Neural progenitor cell (in vitro differentiated cells): Measurements from ENCODE around the gene PARP14. TPM values are rescaled to one million over a fixed set of nuclear protein-coding genes. Genes with fewer than 3 reads are reported as not detected.

Experiments
- DNase-seq: peaks from one replicate; pipeline ENCODE4 v3.0.0-alpha.2; 2016; ENCODE audit warnings: low spot score
- H2AFZ ChIP-seq: fragments of 200-600 bp; sonication (generic); replicated peaks from 2 replicates; pipeline ENCODE4 v1.6.1; 2016; ENCODE audit warnings: antibody characterized with exemption
- H3F3A ChIP-seq: fragments of 200-600 bp; sonication (generic); 2 replicates; pipeline ENCODE4 v1.6.1; 2016; ENCODE audit warnings: antibody characterized with exemption, low read depth
- H3K27ac ChIP-seq: fragments of 200-600 bp; sonication (generic); 2 replicates; pipeline ENCODE4 v1.5.1; 2016; ENCODE audit warnings: mild to moderate bottlenecking
- H3K27me3 ChIP-seq: fragments of 200-600 bp; sonication (generic); 2 replicates; pipeline ENCODE4 v1.6.1; 2016; ENCODE audit warnings: mild to moderate bottlenecking, moderate library complexity
- H3K36me3 ChIP-seq: fragments of 200-600 bp; sonication (generic); 2 replicates; pipeline ENCODE4 v1.5.1; 2016
- H3K4me1 ChIP-seq: fragments of 200-600 bp; sonication (generic); 2 replicates; pipeline ENCODE4 v1.6.1; 2016; ENCODE audit warnings: mixed run types
- H3K4me2 ChIP-seq: fragments of 200-600 bp; sonication (generic); 2 replicates; pipeline ENCODE4 v1.6.1; 2016
- H3K4me3 ChIP-seq: fragments of 200-600 bp; sonication (generic); 2 replicates; pipeline ENCODE4 v1.5.1; 2016
- H3K79me2 ChIP-seq: fragments of 200-600 bp; sonication (generic); 2 replicates; pipeline ENCODE4 v1.6.1; 2016; ENCODE audit warnings: low read depth
- H3K9ac ChIP-seq: fragments of 200-600 bp; sonication (generic); 2 replicates; pipeline ENCODE4 v1.6.1; 2016
- H3K9me3 ChIP-seq: fragments of 200-600 bp; sonication (generic); 2 replicates; pipeline ENCODE4 v1.5.1; 2016; ENCODE audit warnings: low read depth
- H4K20me1 ChIP-seq: fragments of 200-600 bp; sonication (generic); 2 replicates; pipeline ENCODE4 v1.6.1; 2016; ENCODE audit warnings: low read depth
- H3K27ac Mint-ChIP-seq: 3 replicates; pipeline ENCODE4 v1.8.0; 2021; ENCODE audit warnings: mixed read lengths
- H3K27me3 Mint-ChIP-seq: 2 replicates; pipeline ENCODE4 v1.8.0; 2022; ENCODE audit warnings: low read depth, mild to moderate bottlenecking, inconsistent platforms, moderate library complexity, mixed read lengths; ENCODE audit not compliant: insufficient read depth
- H3K36me3 Mint-ChIP-seq: 3 replicates; pipeline ENCODE4 v1.8.0; 2021; ENCODE audit warnings: mixed read lengths
- H3K4me1 Mint-ChIP-seq: 3 replicates; pipeline ENCODE4 v1.8.0; 2021; ENCODE audit warnings: mixed read lengths
- H3K4me3 Mint-ChIP-seq: 3 replicates; pipeline ENCODE4 v1.8.0; 2021; ENCODE audit warnings: mild to moderate bottlenecking, moderate library complexity, mixed read lengths
- H3K9me3 Mint-ChIP-seq: 3 replicates; pipeline ENCODE4 v1.8.0; 2020; ENCODE audit warnings: mixed read lengths
- EZH2 ChIP-seq: fragments of 200-600 bp; sonication (generic); IDR thresholded peaks from 2 replicates; pipeline ENCODE4 v1.6.1; 2017; ENCODE audit warnings: antibody characterized with exemption, mild to moderate bottlenecking, moderate library complexity
- EZH2phosphoT487 ChIP-seq: fragments of 200-600 bp; sonication (generic); IDR thresholded peaks from 2 replicates; pipeline ENCODE4 v1.6.1; 2017; ENCODE audit warnings: antibody characterized with exemption
- total RNA-seq: library from RNA; depleted of rRNA; stranded (reverse); fragments of >200 nt; gene quantifications from 2 replicates; pipeline ENCODE4 v1.2.3, GENCODE V29; 2015; ENCODE audit warnings: low replicate concordance
- TF ChIP-seq, protein P1 (sequence below): fragments of 200-600 bp; sonication (generic); IDR thresholded peaks from 2 replicates; pipeline ENCODE4 v1.5.1; 2017; ENCODE audit warnings: antibody characterized with exemption, mild to moderate bottlenecking

Gene PARP14
- total RNA-seq, 1 donor from 2014 or later: 6.1 TPM

GRCh38 chr3:122671553-122671952, 9.1 kb upstream of the PARP14 start:
- no peaks in the 10 kb centered on the region for H3K36me3 Mint-ChIP-seq
- Histone ChIP-seq H3K79me2 (no peaks in the 10 kb centered on the region), H3K27me3 (no peaks in the 10 kb centered on the region), H4K20me1 (no peaks in the 10 kb centered on the region), H3K4me3 (no peak overlapping the region), H3K9ac (no peak overlapping the region), H3K27ac (no peak overlapping the region), H3K4me1 (no peaks in the 10 kb centered on the region), H2AFZ (no peak overlapping the region), H3K9me3 (no peaks in the 10 kb centered on the region), H3K36me3 (no peaks in the 10 kb centered on the region), H3K4me2 (no peak overlapping the region), H3F3A (no peaks in the 10 kb centered on the region)
- H3K27me3 Mint-ChIP-seq: peaks cover 6% of the 10 kb centered on the region
- DNase-seq: no peak
- no peaks in the 10 kb centered on the region for H3K4me1 Mint-ChIP-seq
- H3K9me3 Mint-ChIP-seq: no peaks in the 10 kb centered on the region
- no peak overlapping the region for H3K4me3 Mint-ChIP-seq
- no peak for TF ChIP-seq EZH2phosphoT487
- TF ChIP-seq, protein P1, sequence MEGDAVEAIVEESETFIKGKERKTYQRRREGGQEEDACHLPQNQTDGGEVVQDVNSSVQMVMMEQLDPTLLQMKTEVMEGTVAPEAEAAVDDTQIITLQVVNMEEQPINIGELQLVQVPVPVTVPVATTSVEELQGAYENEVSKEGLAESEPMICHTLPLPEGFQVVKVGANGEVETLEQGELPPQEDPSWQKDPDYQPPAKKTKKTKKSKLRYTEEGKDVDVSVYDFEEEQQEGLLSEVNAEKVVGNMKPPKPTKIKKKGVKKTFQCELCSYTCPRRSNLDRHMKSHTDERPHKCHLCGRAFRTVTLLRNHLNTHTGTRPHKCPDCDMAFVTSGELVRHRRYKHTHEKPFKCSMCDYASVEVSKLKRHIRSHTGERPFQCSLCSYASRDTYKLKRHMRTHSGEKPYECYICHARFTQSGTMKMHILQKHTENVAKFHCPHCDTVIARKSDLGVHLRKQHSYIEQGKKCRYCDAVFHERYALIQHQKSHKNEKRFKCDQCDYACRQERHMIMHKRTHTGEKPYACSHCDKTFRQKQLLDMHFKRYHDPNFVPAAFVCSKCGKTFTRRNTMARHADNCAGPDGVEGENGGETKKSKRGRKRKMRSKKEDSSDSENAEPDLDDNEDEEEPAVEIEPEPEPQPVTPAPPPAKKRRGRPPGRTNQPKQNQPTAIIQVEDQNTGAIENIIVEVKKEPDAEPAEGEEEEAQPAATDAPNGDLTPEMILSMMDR: no peak
- no peak for TF ChIP-seq EZH2
- no peak overlapping the region for H3K27ac Mint-ChIP-seq

DNA sequence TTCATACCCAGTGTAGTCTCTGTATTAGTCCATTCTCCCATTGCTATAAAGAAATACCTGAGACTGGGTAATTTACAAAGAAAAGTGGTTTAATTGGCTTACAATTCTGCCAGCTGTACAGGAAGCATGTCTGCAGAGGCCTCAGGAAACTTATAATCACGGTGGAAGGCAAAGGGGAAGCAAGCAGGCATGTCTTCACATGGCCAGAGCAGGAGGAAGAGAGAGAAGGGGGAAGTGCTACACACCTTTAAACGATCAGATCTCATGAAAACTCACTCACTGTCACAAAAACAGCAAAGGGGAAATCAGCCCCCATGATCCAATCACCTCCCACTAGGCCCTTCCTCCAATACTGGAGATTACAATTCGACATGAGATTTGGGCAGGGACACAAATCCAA, 6.3 kb upstream of the PARP14 start:
- no peak overlapping the region for H3K9ac ChIP-seq
- H3K36me3 ChIP-seq: no peaks in the 10 kb centered on the region
- H3K27ac Mint-ChIP-seq: no peak overlapping the region
- H3K4me1 ChIP-seq: no peaks in the 10 kb centered on the region
- peaks cover 5% of the 10 kb centered on the region for H3K4me1 Mint-ChIP-seq
- no peak for DNase-seq
- H3K27me3 ChIP-seq: peaks cover 2% of the 10 kb centered on the region
- H3K4me3 ChIP-seq: no peak overlapping the region
- H3K9me3 Mint-ChIP-seq: no peaks in the 10 kb centered on the region
- H3K27me3 Mint-ChIP-seq: peaks cover 1% of the 10 kb centered on the region
- TF ChIP-seq, protein P1: no peak
- no peaks in the 10 kb centered on the region for H3F3A ChIP-seq
- H3K9me3 ChIP-seq: no peaks in the 10 kb centered on the region
- no peak overlapping the region for H3K27ac ChIP-seq
- H3K79me2 ChIP-seq: no peaks in the 10 kb centered on the region
- H3K36me3 Mint-ChIP-seq: no peaks in the 10 kb centered on the region
- H3K4me3 Mint-ChIP-seq: no peak overlapping the region
- no peak overlapping the region for H2AFZ ChIP-seq
- H4K20me1 ChIP-seq: no peaks in the 10 kb centered on the region
- no peak overlapping the region for H3K4me2 ChIP-seq

DNA sequence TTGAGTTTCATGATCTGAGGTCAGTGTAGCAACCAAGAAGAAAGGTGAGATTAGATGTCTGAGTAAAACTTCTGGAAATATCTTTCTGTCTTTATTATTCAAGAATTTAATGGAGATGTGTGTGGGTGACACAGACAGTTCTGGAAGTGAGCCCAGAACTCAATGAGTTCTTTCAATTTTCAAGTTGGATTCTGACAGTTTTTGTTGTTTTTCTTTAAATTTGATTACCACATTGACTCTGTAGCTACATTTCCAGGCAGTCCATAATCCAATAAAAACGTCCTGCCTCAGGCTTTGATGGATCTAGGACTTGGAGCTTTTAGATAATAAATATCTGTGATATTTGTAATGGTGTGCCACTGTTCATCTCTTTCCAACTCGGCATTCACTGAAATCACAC, 3.9 kb upstream of the PARP14 start:
- Histone ChIP-seq H3K27ac (no peak overlapping the region), H3K4me1 (no peaks in the 10 kb centered on the region), H3K9ac (no peak overlapping the region), H3K27me3 (peaks cover 26% of the 10 kb centered on the region), H3F3A (peaks cover 11% of the 10 kb centered on the region), H3K9me3 (no peaks in the 10 kb centered on the region), H3K4me2 (no peak overlapping the region), H3K36me3 (no peaks in the 10 kb centered on the region), H3K4me3 (no peak overlapping the region), H4K20me1 (no peaks in the 10 kb centered on the region), H3K79me2 (no peaks in the 10 kb centered on the region), H2AFZ (no peak overlapping the region)
- no peak overlapping the region for H3K4me3 Mint-ChIP-seq
- no peak overlapping the region for H3K27ac Mint-ChIP-seq
- peaks cover 22% of the 10 kb centered on the region for H3K4me1 Mint-ChIP-seq
- TF ChIP-seq EZH2phosphoT487 (no peak), EZH2 (no peak)
- TF ChIP-seq, protein P1: no peak
- H3K9me3 Mint-ChIP-seq: peaks cover under 1% of the 10 kb centered on the region
- H3K27me3 Mint-ChIP-seq: peaks cover 12% of the 10 kb centered on the region
- DNase-seq: no peak
- no peaks in the 10 kb centered on the region for H3K36me3 Mint-ChIP-seq

GRCh38 chr3:122677216-122677615, 3.4 kb upstream of the PARP14 start:
- Histone ChIP-seq H3K9ac (no peak overlapping the region), H3F3A (peaks cover 11% of the 10 kb centered on the region)
- H3K36me3 Mint-ChIP-seq: no peaks in the 10 kb centered on the region

More at GRCh38 chr3:122677216-122677615, 3.4 kb upstream of the PARP14 start:
- H3K4me1 Mint-ChIP-seq: peaks cover 22% of the 10 kb centered on the region
- Histone ChIP-seq H3K36me3 (no peaks in the 10 kb centered on the region), H3K27ac (no peak overlapping the region), H3K27me3 (peaks cover 30% of the 10 kb centered on the region), H3K4me2 (no peak overlapping the region), H3K4me1 (no peaks in the 10 kb centered on the region), H3K4me3 (no peak overlapping the region), H3K9me3 (no peaks in the 10 kb centered on the region), H4K20me1 (no peaks in the 10 kb centered on the region), H3K79me2 (no peaks in the 10 kb centered on the region), H2AFZ (no peak overlapping the region)
- H3K4me3 Mint-ChIP-seq: no peak overlapping the region
- H3K9me3 Mint-ChIP-seq: peaks cover 3% of the 10 kb centered on the region
- no peak for DNase-seq
- TF ChIP-seq, protein P1: no peak
- TF ChIP-seq EZH2phosphoT487: no peak
- TF ChIP-seq EZH2: no peak
- H3K27ac Mint-ChIP-seq: no peak overlapping the region
- peaks cover 15% of the 10 kb centered on the region for H3K27me3 Mint-ChIP-seq
